Measurements from ENCODE around the gene PROX1.

PROX1 gene

GRCh38 chr1:213995603-213996002, 7.8 kb downstream of the PROX1 start:
- DNase-seq, result no peak
- intact Hi-C loops (cut with DNase I), result loop anchor here (5.0 kb wide), 1 partner anchor 127 kb away; no protein-coding TSS in a partner anchor

DNA sequence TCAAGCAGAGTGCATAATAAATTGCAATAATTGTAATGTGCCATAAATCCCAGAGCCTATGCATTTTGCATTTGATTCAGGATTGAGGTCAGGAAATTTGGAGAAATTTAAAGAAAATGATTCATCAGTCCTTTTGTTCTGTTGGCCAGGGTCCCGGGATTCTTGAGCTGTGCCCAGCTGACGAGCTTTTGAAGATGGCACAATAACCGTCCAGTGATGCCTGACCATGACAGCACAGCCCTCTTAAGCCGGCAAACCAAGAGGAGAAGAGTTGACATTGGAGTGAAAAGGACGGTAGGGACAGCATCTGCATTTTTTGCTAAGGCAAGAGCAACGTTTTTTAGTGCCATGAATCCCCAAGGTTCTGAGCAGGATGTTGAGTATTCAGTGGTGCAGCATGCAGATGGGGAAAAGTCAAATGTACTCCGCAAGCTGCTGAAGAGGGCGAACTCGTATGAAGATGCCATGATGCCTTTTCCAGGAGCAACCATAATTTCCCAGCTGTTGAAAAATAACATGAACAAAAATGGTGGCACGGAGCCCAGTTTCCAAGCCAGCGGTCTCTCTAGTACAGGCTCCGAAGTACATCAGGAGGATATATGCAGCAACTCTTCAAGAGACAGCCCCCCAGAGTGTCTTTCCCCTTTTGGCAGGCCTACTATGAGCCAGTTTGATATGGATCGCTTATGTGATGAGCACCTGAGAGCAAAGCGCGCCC, 8.7 kb downstream of the PROX1 start:
- intact Hi-C loops (cut with DNase I), result loop anchor here (5.0 kb wide), 1 partner anchor 126 kb away; no protein-coding TSS in a partner anchor
- DNase-seq, result peak in 3 of 10 donors; percentile 55 to 90 (median 67)

DNA sequence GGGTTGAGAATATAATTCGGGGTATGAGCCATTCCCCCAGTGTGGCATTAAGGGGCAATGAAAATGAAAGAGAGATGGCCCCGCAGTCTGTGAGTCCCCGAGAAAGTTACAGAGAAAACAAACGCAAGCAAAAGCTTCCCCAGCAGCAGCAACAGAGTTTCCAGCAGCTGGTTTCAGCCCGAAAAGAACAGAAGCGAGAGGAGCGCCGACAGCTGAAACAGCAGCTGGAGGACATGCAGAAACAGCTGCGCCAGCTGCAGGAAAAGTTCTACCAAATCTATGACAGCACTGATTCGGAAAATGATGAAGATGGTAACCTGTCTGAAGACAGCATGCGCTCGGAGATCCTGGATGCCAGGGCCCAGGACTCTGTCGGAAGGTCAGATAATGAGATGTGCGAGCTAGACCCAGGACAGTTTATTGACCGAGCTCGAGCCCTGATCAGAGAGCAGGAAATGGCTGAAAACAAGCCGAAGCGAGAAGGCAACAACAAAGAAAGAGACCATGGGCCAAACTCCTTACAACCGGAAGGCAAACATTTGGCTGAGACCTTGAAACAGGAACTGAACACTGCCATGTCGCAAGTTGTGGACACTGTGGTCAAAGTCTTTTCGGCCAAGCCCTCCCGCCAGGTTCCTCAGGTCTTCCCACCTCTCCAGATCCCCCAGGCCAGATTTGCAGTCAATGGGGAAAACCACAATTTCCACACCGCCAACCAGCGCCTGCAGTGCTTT, 9.4 kb downstream of the PROX1 start:
- DNase-seq, result peak in 3 of 10 donors; percentile 53 to 93 (median 55)
- intact Hi-C loops (cut with DNase I), result loop anchor here (5.0 kb wide), 1 partner anchor 125 kb away; no protein-coding TSS in a partner anchor

GRCh38 chr1:213997772-213998107, 10.0 kb downstream of the PROX1 start:
- intact Hi-C loops (cut with DNase I), result loop anchor here (5.0 kb wide), 1 partner anchor 125 kb away; no protein-coding TSS in a partner anchor
- DNase-seq, result peak in 1 of 10 donors; percentile 78

DNA sequence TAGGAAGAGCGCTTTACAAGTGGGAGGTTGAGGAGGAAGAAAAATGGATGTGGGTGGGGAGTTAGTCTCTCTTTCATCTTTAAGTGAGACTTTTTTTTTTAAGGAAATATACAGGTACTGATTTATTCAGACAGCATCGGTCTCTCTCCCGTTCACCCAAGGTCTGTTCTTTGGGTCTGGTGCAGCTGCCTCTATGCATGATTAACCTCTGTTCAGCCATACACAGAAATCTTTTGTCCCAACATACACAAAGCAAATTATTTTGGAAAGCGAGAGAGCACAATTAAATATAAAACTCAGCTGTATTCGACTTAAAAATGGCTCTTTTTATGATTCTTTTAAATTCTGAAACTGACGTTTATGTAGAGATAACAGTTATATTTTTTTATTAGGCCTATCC, 11.0 kb downstream of the PROX1 start:
- no peak for DNase-seq
- intact Hi-C loops (cut with DNase I), result loop anchor here (5.0 kb wide), 1 partner anchor 124 kb away; no protein-coding TSS in a partner anchor

DNA sequence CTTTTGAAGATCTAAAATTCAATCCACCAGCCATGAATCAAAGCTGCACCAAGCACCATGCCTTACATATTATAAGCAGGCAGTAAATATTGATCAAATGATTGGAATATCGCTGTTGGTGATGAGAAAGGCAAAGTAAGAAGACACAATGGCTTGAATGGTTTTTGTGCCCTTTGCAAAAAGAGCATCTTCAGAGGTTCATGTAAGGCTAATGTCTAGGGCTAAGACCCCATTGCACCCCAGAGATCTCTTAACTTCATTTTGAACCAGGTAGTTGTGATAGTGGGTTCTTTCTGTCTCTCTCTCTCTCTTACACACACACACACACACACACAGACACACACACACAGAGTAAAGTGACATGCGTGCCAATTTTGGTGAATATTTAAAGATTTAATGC, 12.0 kb downstream of the PROX1 start:
- no peak for DNase-seq
- intact Hi-C loops (cut with DNase I), result loop anchor here (5.0 kb wide), 1 partner anchor 123 kb away; no protein-coding TSS in a partner anchor

DNA sequence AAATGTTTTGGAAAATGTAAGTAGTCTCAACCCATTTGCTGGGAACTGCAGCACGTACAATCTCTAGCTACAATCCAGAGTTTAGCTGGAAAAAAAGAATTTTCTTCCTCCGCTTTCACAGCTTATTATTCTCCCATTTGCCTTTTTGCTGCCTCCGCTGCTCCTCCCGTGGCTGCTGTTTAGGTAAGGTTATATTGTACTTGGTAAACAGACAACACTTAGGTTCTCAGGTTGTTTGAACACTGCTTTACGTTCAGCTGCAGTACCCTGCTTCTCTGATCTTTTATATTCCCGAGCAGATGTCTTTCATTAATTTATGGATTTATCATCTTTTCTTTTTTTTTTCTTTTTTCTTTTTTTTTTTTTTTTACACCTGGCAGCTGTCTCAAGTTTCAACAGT, 14.3 kb downstream of the PROX1 start:
- DNase-seq, result no peak
- intact Hi-C loops (cut with DNase I), result no loop called here

- intact Hi-C loops (cut with DNase I), result no loop called here
- no peak for DNase-seq
Observed at GRCh38 chr1:214002472-214002871, 14.7 kb downstream of the PROX1 start.

- intact Hi-C loops (cut with DNase I), result no loop called here
- DNase-seq, result no peak
Observed at GRCh38 chr1:214003233-214003632, 15.5 kb downstream of the PROX1 start.

- DNase-seq, result peak in 1 of 10 donors; percentile 82
- intact Hi-C loops (cut with DNase I), result no loop called here
Observed at GRCh38 chr1:214004014-214004413, 16.2 kb downstream of the PROX1 start.

DNA sequence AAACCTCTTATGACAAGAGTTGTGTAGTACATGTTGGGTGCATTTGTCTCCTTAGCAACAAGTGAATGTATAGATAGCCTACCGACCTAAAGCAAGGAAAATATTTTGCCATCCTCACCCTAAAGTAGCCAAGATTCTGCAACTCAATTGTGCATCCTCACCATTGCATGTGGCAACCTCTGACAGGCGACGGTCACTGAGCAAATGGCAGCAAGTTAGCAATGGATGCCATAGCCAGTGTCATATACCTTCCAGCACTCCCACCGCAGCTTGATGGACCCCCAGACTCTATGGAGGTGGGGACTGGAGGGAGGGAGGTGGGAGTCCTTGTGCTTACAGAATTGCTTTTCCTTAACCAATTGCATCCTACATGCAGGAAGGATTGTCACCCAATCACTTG, 17.0 kb downstream of the PROX1 start:
- intact Hi-C loops (cut with DNase I), result no loop called here
- no peak for DNase-seq

GRCh38 chr1:214005708-214006107, 17.9 kb downstream of the PROX1 start:
- no peak for DNase-seq
- intact Hi-C loops (cut with DNase I), result no loop called here

- no peak for DNase-seq
- intact Hi-C loops (cut with DNase I), result no loop called here
Observed at GRCh38 chr1:214006845-214007244, 19.1 kb downstream of the PROX1 start.

GRCh38 chr1:214008347-214008746, 20.6 kb downstream of the PROX1 start:
- DNase-seq, result no peak
- intact Hi-C loops (cut with DNase I), result no loop called here

- no peak for DNase-seq
- intact Hi-C loops (cut with DNase I), result no loop called here
Observed at GRCh38 chr1:214008791-214009422, 21.1 kb downstream of the PROX1 start.

GRCh38 chr1:214009423-214010196, 21.8 kb downstream of the PROX1 start:
- DNase-seq, result no peak

DNA sequence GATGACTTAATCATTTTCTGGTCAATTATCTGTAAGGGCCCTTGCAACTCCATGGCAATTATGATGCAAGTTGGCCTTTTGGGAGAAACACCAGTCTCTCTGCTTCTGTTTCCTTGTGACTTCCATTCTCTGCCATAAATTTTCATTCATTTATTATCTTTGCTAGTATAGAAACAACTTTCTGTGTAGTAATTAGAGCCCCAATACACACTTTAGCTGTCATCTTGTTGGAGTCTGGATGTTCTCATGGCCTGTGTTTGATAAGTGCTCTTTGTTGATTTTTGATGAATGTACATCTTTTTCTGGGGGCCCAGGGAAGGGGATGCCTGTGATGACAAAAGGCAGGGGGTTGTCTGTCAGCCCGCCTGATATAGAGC, 22.4 kb downstream of the PROX1 start:
- intact Hi-C loops (cut with DNase I), result no loop called here
- DNase-seq, result no peak

More at GRCh38 chr1:214009423-214010196, 21.8 kb downstream of the PROX1 start:
- intact Hi-C loops (cut with DNase I), result no loop called here

GRCh38 chr1:214010717-214011116, 22.9 kb downstream of the PROX1 start:
- DNase-seq, result no peak
- intact Hi-C loops (cut with DNase I), result no loop called here

DNA sequence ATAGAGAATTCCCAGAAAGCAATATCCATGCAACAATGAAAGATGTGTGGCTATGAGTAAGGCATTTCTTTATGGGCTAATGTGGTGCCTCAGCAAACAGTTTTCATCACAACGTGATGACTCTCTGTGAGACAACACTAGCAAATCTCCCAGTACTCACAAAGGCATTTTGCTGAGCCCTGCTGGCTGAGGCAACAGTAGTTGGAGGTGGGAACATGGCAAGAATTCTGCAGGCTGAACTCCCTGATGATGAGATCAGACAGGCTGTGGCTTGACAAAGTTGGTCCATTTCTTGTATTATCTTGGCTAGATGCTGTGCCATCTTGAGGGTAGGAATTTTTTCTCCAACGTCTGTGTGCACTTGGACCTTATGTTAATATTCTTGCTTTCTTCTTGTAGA, 24.6 kb downstream of the PROX1 start:
- intact Hi-C loops (cut with DNase I), result no loop called here
- no peak for DNase-seq

DNA sequence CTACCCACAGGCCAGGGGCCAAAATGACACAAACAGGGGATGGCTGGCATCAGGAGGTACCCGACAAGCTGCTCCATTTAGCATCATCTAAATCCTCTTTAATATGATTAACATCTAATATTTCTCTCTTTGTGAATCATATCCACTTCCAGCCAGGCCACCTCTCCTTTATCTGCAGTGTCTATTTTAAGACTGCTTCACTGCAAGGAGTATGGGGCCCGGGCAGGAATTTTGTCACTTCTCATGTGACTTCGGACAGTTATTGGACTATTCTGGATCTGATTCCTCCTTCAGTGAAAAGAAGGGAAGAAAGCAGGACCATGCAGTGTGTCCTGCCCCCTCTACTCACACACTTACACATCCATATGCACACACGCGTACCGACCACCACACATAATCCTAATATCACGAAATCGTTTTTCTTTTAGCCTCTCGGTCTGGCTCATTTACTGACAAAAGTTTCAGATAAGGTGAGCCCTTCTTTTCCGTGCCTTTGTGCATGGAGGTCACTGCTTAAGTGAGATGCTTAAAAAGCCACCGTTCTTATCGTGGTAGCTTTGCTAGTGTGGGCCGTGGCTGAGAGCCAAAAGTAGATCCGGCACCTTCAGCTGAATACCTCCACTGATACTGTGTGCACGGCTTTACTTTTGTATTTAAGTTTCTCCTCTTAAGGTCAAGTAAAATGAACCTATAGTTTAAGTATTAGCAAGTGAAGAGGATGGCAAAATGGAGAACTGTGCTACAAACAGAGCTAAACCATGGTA, 26.0 kb downstream of the PROX1 start:
- intact Hi-C loops (cut with DNase I), result no loop called here
- DNase-seq, result no peak
